NCI-H1694 treated with DMSO at 0.1 percent for 48 hours (cell line): ENCODE results near the gene LCNL1.

ENCODE experiments used
- DNase-seq: peaks from one replicate; lab custom pipeline; 2025; lab: John Stamatoyannopoulos, UW

Gene LCNL1

GRCh38 chr9:136960212-136960937, 22.4 kb upstream of the LCNL1 start:
- no peak for DNase-seq

GRCh38 chr9:136960938-136961275, 21.9 kb upstream of the LCNL1 start:
- no peak for DNase-seq

- DNase-seq = no peak
Observed at GRCh38 chr9:136961279-136962065, 21.3 kb upstream of the LCNL1 start.

- DNase-seq = no peak
Observed at GRCh38 chr9:136962163-136962562, 20.6 kb upstream of the LCNL1 start.

- no peak for DNase-seq
Observed at GRCh38 chr9:136962701-136963248, 20.0 kb upstream of the LCNL1 start.

- no peak for DNase-seq
Observed at GRCh38 chr9:136963341-136963740, 19.5 kb upstream of the LCNL1 start.

- DNase-seq = no peak
Observed at GRCh38 chr9:136963751-136964150, 19.0 kb upstream of the LCNL1 start.

- DNase-seq = no peak
Observed at GRCh38 chr9:136964171-136964689, 18.6 kb upstream of the LCNL1 start.

GRCh38 chr9:136964833-136965422, 17.9 kb upstream of the LCNL1 start:
- no peak for DNase-seq

GRCh38 chr9:136965771-136966484, 16.9 kb upstream of the LCNL1 start:
- no peak for DNase-seq

- no peak for DNase-seq
Observed at GRCh38 chr9:136968333-136969127, 14.3 kb upstream of the LCNL1 start.

GRCh38 chr9:136969150-136969549, 13.6 kb upstream of the LCNL1 start:
- DNase-seq = no peak

GRCh38 chr9:136969774-136970173, 13.0 kb upstream of the LCNL1 start:
- no peak for DNase-seq

- DNase-seq = no peak
Observed at GRCh38 chr9:136970361-136970760, 12.4 kb upstream of the LCNL1 start.

GRCh38 chr9:136971746-136972145, 11.0 kb upstream of the LCNL1 start:
- DNase-seq = no peak

GRCh38 chr9:136972335-136972734, 10.5 kb upstream of the LCNL1 start:
- no peak for DNase-seq

- no peak for DNase-seq
Observed at GRCh38 chr9:136972743-136973142, 10.1 kb upstream of the LCNL1 start.

GRCh38 chr9:136973618-136974617, 8.9 kb upstream of the LCNL1 start:
- DNase-seq = no peak

- DNase-seq = no peak
Observed at GRCh38 chr9:136974817-136975535, 7.8 kb upstream of the LCNL1 start.
